ENCODE measurements around the gene TPGS1. TPM values are rescaled to one million over a fixed set of nuclear protein-coding genes. Genes with fewer than 3 reads are reported as not detected.

TPGS1 gene
- total and polyA plus RNA-seq, 2 of the 8 experiments (the other 6 are each of a cell fraction or from before 2014, with no cell fraction given), result 9.1 to 10.6 TPM

GRCh38 chr19:547117-547516 lies 39.8 kb downstream of the TPGS1 start (continued):
- TF ChIP-seq ATF2 (IDR thresholded peaks at IDR 0.05; ENCODE audit: low read length) (no peak), ZNF274 (IDR thresholded peaks at IDR 0.05; ENCODE audit: borderline replicate concordance, extremely low read depth, low read length) (no peak), EGR1 (IDR thresholded peaks at IDR 0.05; ENCODE audit: borderline replicate concordance, low read depth, low read length) (no peak), BCL11A (IDR thresholded peaks at IDR 0.05; ENCODE audit: low read depth in 2 of 2, low read length in 2 of 2) (no peak), JUN (IDR thresholded peaks at IDR 0.05; ENCODE audit: low read depth, low read length) (no peak)
